ENCODE measurements around the gene RAP1GAP2.
"Not testable (repeated sequence)": the region's sequence is repeated elsewhere in the genome, so short reads cannot be mapped to it uniquely, and the experiment has no call there.

Gene RAP1GAP2

GRCh38 chr17:2796164-2797125 lies at the start of gene RAP1GAP2:
TSS of gene RAP1GAP2 (plus strand) at chr17:2796438. CDS start at chr17:2796528, 90 bp downstream.
- DNase-seq (ENCODE audit: low read depth, low spot score), result no peak

- no peak for DNase-seq (ENCODE audit: low read depth, low spot score)
Measured at GRCh38 chr17:2749058-2749783, 47.0 kb upstream of the RAP1GAP2 start, which contains the start of gene CCDC92B. TSS of gene CCDC92B (minus strand) at chr17:2749652. CDS start at chr17:2735145, 14,507 bp downstream.

GRCh38 chr17:2749784-2750181 lies 46.5 kb upstream of the RAP1GAP2 start:
- DNase-seq (ENCODE audit: low read depth, low spot score), result peak; percentile 90

- no peak for DNase-seq (ENCODE audit: low read depth, low spot score)
Measured at GRCh38 chr17:2750721-2751120, 45.5 kb upstream of the RAP1GAP2 start.

GRCh38 chr17:2751491-2751890 lies 44.7 kb upstream of the RAP1GAP2 start:
- no peak for DNase-seq (ENCODE audit: low read depth, low spot score)

GRCh38 chr17:2755891-2756724 lies 40.1 kb upstream of the RAP1GAP2 start:
- peak; percentile 67 for DNase-seq (ENCODE audit: low read depth, low spot score)

GRCh38 chr17:2758870-2759269 lies 37.4 kb upstream of the RAP1GAP2 start:
- DNase-seq (ENCODE audit: low read depth, low spot score), result no peak

- no peak for DNase-seq (ENCODE audit: low read depth, low spot score)
Measured at GRCh38 chr17:2770129-2770528, 26.1 kb upstream of the RAP1GAP2 start.

- no peak for DNase-seq (ENCODE audit: low read depth, low spot score)
Measured at GRCh38 chr17:2775206-2775605, 21.0 kb upstream of the RAP1GAP2 start.

- DNase-seq (ENCODE audit: low read depth, low spot score), result peak; percentile 50
Measured at GRCh38 chr17:2776589-2777241, 19.5 kb upstream of the RAP1GAP2 start.

GRCh38 chr17:2777242-2777867 lies 18.9 kb upstream of the RAP1GAP2 start:
- DNase-seq (ENCODE audit: low read depth, low spot score), result no peak

- no peak for DNase-seq (ENCODE audit: low read depth, low spot score)
Measured at GRCh38 chr17:2778489-2778888, 17.7 kb upstream of the RAP1GAP2 start.

GRCh38 chr17:2779545-2779944 lies 16.7 kb upstream of the RAP1GAP2 start:
- no peak for DNase-seq (ENCODE audit: low read depth, low spot score)

- DNase-seq (ENCODE audit: low read depth, low spot score), result no peak
Measured at GRCh38 chr17:2780256-2780655, 16.0 kb upstream of the RAP1GAP2 start.

- DNase-seq (ENCODE audit: low read depth, low spot score), result no peak
Measured at GRCh38 chr17:2780931-2781454, 15.2 kb upstream of the RAP1GAP2 start.

- DNase-seq (ENCODE audit: low read depth, low spot score), result not testable (repeated sequence)
Measured at GRCh38 chr17:2781598-2781997, 14.6 kb upstream of the RAP1GAP2 start.

GRCh38 chr17:2782055-2782454 lies 14.2 kb upstream of the RAP1GAP2 start:
- DNase-seq (ENCODE audit: low read depth, low spot score), result no peak

GRCh38 chr17:2783310-2784030 lies 12.8 kb upstream of the RAP1GAP2 start:
- DNase-seq (ENCODE audit: low read depth, low spot score), result no peak

GRCh38 chr17:2784864-2785263 lies 11.4 kb upstream of the RAP1GAP2 start:
- DNase-seq (ENCODE audit: low read depth, low spot score), result no peak

GRCh38 chr17:2785376-2785775 lies 10.9 kb upstream of the RAP1GAP2 start:
- DNase-seq (ENCODE audit: low read depth, low spot score), result not testable (repeated sequence)

All from ELF-1 (cell line).